ENCODE data around the gene LTB4R.

The LTB4R gene

GRCh38 chr14:24266344-24267244, 44.7 kb upstream of the LTB4R start:
- no peak for DNase-seq (ENCODE audit: extremely low read depth, low read depth)
- no peak for TF ChIP-seq CTCF (IDR thresholded peaks at IDR 0.05; ENCODE audit: low read depth, low read length, missing control alignments)
- H3K4me3 ChIP-seq (replicated peaks; ENCODE audit: low read depth, low read length): no peak overlapping the region

GRCh38 chr14:24267516-24267915, 43.8 kb upstream of the LTB4R start:
- H3K4me3 ChIP-seq (replicated peaks; ENCODE audit: low read depth, low read length): no peak overlapping the region
- DNase-seq (ENCODE audit: extremely low read depth, low read depth): no peak
- TF ChIP-seq CTCF (IDR thresholded peaks at IDR 0.05; ENCODE audit: low read depth, low read length, missing control alignments): no peak

- TF ChIP-seq CTCF (IDR thresholded peaks at IDR 0.05; ENCODE audit: low read depth, low read length, missing control alignments): no peak
- no peak overlapping the region for H3K4me3 ChIP-seq (replicated peaks; ENCODE audit: low read depth, low read length)
- no peak for DNase-seq (ENCODE audit: extremely low read depth, low read depth)
Observed at GRCh38 chr14:24268225-24268624, 43.1 kb upstream of the LTB4R start.

GRCh38 chr14:24269368-24269767, 41.9 kb upstream of the LTB4R start:
- TF ChIP-seq CTCF (IDR thresholded peaks at IDR 0.05; ENCODE audit: low read depth, low read length, missing control alignments): no peak
- DNase-seq (ENCODE audit: extremely low read depth, low read depth): no peak
- no peak overlapping the region for H3K4me3 ChIP-seq (replicated peaks; ENCODE audit: low read depth, low read length)

- no peak overlapping the region for H3K4me3 ChIP-seq (replicated peaks; ENCODE audit: low read depth, low read length)
- no peak for TF ChIP-seq CTCF (IDR thresholded peaks at IDR 0.05; ENCODE audit: low read depth, low read length, missing control alignments)
Observed at GRCh38 chr14:24269910-24270536, 41.3 kb upstream of the LTB4R start.

GRCh38 chr14:24270537-24271133, 40.7 kb upstream of the LTB4R start:
- peak overlapping the region; percentile 89 for H3K4me3 ChIP-seq (replicated peaks; ENCODE audit: low read depth, low read length)
- TF ChIP-seq CTCF (IDR thresholded peaks at IDR 0.05; ENCODE audit: low read depth, low read length, missing control alignments): no peak

More at GRCh38 chr14:24269910-24270536, 41.3 kb upstream of the LTB4R start:
- DNase-seq (ENCODE audit: extremely low read depth, low read depth): no peak

More at GRCh38 chr14:24270537-24271133, 40.7 kb upstream of the LTB4R start:
- DNase-seq (ENCODE audit: extremely low read depth, low read depth): no peak

Measured in HFF-Myc (cell line).